ENCODE measurements around the gene CHST3. TPM values are rescaled to one million over a fixed set of nuclear protein-coding genes. Genes with fewer than 3 reads are reported as not detected.
A peak's percentile ranks its signal among the peaks of the same experiment; 100 is the strongest.

CHST3 gene
- total RNA-seq, 4 donors from 2014 or later = 41.2 to 56.4 (median 47.4) TPM

DNA sequence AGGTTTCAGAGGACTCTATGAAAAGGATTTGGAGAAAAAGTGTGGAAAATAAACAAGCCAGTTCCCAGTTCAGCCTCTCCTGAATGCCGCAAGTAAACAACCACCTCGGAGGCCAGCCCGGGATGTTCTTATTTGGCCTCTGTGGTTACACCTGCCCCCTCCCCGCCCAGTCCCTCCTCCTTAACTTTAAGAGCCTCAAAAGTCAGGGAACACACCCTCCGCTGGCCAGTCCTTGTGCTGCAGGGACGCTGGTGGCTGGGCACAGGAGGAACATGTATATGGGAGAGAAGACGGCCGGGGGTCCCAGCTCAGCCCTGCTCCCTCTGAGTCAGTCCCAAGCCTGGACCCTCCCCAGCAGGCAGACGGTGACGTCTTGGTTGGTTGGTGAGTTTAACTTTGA lies 6.1 kb downstream of the CHST3 start:
- TF ChIP-seq EP300 (IDR thresholded peaks at IDR 0.05) (peak in 1 of 2 donors; percentile 45), POLR2A (IDR thresholded peaks at IDR 0.05) (peak; percentile 33 to 56)
- TF ChIP-seq, protein P1, sequence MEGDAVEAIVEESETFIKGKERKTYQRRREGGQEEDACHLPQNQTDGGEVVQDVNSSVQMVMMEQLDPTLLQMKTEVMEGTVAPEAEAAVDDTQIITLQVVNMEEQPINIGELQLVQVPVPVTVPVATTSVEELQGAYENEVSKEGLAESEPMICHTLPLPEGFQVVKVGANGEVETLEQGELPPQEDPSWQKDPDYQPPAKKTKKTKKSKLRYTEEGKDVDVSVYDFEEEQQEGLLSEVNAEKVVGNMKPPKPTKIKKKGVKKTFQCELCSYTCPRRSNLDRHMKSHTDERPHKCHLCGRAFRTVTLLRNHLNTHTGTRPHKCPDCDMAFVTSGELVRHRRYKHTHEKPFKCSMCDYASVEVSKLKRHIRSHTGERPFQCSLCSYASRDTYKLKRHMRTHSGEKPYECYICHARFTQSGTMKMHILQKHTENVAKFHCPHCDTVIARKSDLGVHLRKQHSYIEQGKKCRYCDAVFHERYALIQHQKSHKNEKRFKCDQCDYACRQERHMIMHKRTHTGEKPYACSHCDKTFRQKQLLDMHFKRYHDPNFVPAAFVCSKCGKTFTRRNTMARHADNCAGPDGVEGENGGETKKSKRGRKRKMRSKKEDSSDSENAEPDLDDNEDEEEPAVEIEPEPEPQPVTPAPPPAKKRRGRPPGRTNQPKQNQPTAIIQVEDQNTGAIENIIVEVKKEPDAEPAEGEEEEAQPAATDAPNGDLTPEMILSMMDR (IDR thresholded peaks at IDR 0.05) = peak in 3 of 5 experiments; percentile 32 to 43 (median 35)
- Histone ChIP-seq H3K27me3 (no peaks in the 10 kb centered on the region), H3K36me3 (no peaks in the 10 kb centered on the region), H3K4me1 (peaks cover 0 to 97% (median 79%) of the 10 kb centered on the region in 4 donors), H3K4me3 (peak overlapping the region in 2 of 4 donors; percentile 12 to 35), H3K9me3 (no peaks in the 10 kb centered on the region), H3K27ac (peak overlapping the region; percentile 72 to 99 (median 85))
- peak; percentile 49 to 60 for DNase-seq (ENCODE audit: low spot score in 2 of 2)
- 26 to 44% methylated on average over 10 of the region's 10 CpGs for WGBS, 2 donors

DNA sequence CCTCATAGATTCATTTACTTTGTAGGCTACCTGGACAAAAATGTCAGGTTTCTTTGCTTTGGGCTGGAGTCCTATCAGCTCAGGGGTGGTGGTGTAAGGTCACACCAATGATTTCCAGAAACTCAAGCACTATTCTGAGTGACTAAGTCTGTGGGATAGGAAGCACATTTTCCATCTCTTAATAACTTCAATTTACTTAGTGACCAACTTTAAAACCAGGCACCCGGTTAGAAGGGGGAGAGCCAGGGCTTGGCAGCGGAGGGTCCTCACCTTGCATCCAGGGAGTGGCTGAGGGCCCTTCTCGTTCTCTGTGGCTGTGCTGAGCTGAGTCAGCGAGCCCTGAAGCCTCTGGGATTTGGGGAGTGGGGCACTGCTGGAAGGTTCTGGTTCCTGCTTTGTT lies 6.7 kb downstream of the CHST3 start:
- Histone ChIP-seq H3K4me3 (peak overlapping the region in 3 of 4 donors; percentile 11 to 35 (median 12)), H3K9me3 (no peaks in the 10 kb centered on the region), H3K4me1 (peaks cover 0 to 100% (median 83%) of the 10 kb centered on the region in 4 donors), H3K36me3 (no peaks in the 10 kb centered on the region), H3K27ac (peak overlapping the region; percentile 66 to 99 (median 85)), H3K27me3 (no peaks in the 10 kb centered on the region)
- no peak for TF ChIP-seq POLR2A (IDR thresholded peaks at IDR 0.05)
- TF ChIP-seq, protein P1 (IDR thresholded peaks at IDR 0.05) = no peak
- no peak for TF ChIP-seq EP300 (IDR thresholded peaks at IDR 0.05)
- 38 to 61% methylated on average over 4 of the region's 4 CpGs for WGBS, 2 donors
- no peak for DNase-seq (ENCODE audit: low spot score in 2 of 2)

DNA sequence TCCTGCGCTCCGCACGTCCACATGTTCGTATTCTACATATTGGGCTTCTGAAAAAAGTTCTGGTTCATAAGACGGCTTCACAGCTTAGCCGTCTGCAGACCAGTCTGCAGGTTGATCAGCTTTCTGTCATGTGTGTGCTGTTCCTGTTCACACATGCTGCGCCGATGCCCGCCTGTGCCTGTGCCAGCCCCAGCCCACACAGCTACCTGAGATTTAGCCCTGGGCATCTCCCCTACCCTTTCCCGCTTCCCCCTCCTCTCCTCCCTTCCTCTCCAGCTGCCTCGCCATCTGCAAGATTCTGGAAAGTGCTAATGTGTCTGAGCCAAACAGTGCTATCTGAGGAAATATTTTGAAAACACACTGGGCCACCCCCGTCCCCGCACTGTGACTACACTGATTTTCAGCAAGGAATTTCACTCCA lies 7.1 kb downstream of the CHST3 start:
- WGBS, 2 donors = 47 to 59% methylated on average over 13 of the region's 13 CpGs
- H3K36me3 ChIP-seq = no peaks in the 10 kb centered on the region
- H3K27me3 ChIP-seq = no peaks in the 10 kb centered on the region
- H3K27ac ChIP-seq = peak overlapping the region; percentile 66 to 99 (median 85)
- DNase-seq (ENCODE audit: low spot score in 2 of 2) = no peak
- TF ChIP-seq EP300 (IDR thresholded peaks at IDR 0.05) (no peak), POLR2A (IDR thresholded peaks at IDR 0.05) (no peak)
- TF ChIP-seq, protein P1 (IDR thresholded peaks at IDR 0.05) = no peak
- peaks cover 0 to 100% (median 85%) of the 10 kb centered on the region in 4 donors for H3K4me1 ChIP-seq
- H3K9me3 ChIP-seq = no peaks in the 10 kb centered on the region
- H3K4me3 ChIP-seq = peak overlapping the region in 3 of 4 donors; percentile 11 to 35 (median 12)

DNA sequence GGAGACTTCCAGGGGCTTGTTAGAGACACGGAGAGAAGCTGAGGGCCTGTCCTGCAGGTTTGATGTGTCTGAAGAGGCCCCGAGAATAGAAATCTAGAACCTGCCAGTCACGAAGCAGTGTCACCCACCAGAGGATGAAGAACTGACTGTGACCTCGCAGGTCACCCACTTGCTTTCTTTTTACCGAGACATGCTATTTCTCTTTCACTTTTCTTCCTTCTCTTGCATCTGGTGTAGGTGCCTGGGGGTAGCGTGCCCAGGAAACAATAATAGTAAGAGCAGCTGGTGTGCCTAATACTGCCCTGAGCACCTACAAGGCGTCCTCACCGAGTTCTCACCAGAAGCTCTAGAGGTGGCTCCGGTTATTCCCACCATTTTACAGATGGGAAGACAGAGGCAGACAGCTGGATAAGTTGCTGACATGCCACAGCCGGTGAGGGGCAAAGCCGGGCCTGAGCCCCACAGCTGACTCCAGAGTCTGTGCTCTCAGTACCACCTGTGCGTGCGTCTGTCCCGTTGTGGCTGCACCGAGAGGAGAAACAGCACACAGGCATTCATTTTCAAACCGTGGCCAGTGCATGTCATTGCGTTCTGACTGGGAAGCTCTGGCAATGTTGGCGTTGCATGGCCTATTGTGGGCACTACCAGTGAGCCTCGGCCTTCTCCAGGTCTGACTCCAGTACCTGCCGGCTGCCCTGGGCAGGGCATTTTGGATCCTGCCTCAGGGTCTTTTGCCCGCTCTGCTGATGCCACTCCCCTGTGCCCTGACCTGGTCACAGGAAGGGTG lies 7.8 kb downstream of the CHST3 start:
- Histone ChIP-seq H3K4me3 (peak overlapping the region in 3 of 4 donors; percentile 11 to 35 (median 12)), H3K36me3 (no peaks in the 10 kb centered on the region), H3K9me3 (no peaks in the 10 kb centered on the region), H3K27ac (peak overlapping the region; percentile 66 to 99 (median 85)), H3K4me1 (peaks cover 0 to 100% (median 88%) of the 10 kb centered on the region in 4 donors), H3K27me3 (no peaks in the 10 kb centered on the region)
- no peak for DNase-seq (ENCODE audit: low spot score in 2 of 2)
- no peak for TF ChIP-seq POLR2A (IDR thresholded peaks at IDR 0.05)
- TF ChIP-seq EP300 (IDR thresholded peaks at IDR 0.05) = no peak
- TF ChIP-seq, protein P1 (IDR thresholded peaks at IDR 0.05) = no peak
- WGBS, 2 donors = 56 to 63% methylated on average over 21 of the region's 21 CpGs

All from tibial nerve (tissue), 4 donors.